H1 (cell line): ENCODE measurements around the gene PRMT2. TPM values are rescaled to one million over a fixed set of nuclear protein-coding genes. Genes with fewer than 3 reads are reported as not detected.

Experiments
- CTCF ChIA-PET: fragments of 300-600 bp; sonication (Branson Sonifier 250); formaldehyde crosslinking; loops from one replicate; lab custom pipeline; 2021; ENCODE audit not compliant: partially characterized antibody; lab: Charles Lee
- POLR2A ChIA-PET: fragments of 300-600 bp; sonication (Branson Sonifier 250); formaldehyde crosslinking; loops from one replicate; lab custom pipeline; 2021; ENCODE audit warnings: inconsistent platforms; ENCODE audit not compliant: partially characterized antibody; lab: Charles Lee
- DNase-seq, 2 experiments: peaks; one replicate each; pipeline versions ENCODE4 v3.0.0 to v3.0.0-alpha.2; 2010 to 2022; ENCODE audit warnings: low spot score in 2 of 2, low read depth in 1 of 2, mixed read lengths in 1 of 2
- FAIRE-seq: peaks from 2 replicates; lab custom pipeline; 2011; peaks lifted over from hg19 to GRCh38; lab: Jason Lieb, UNC
- H2AFZ ChIP-seq: 2 replicates; pipeline ENCODE4 v1.8.1; 2012; ENCODE audit warnings: low read length, inconsistent platforms
- H2AK5ac ChIP-seq: 2 replicates; pipeline ENCODE4 v1.6.1; 2013; ENCODE audit warnings: low read depth, low read length
- H2BK120ac ChIP-seq: replicated peaks from 2 replicates; pipeline ENCODE3; 2013; ENCODE audit warnings: low read depth, low read length, inconsistent platforms
- H2BK12ac ChIP-seq: 2 replicates; pipeline ENCODE4 v1.6.1; 2013; ENCODE audit warnings: low read depth, low read length
- H2BK15ac ChIP-seq: 2 replicates; pipeline ENCODE4 v1.6.1; 2013; ENCODE audit warnings: low read length
- H2BK20ac ChIP-seq: 2 replicates; pipeline ENCODE4 v1.6.1; 2013; ENCODE audit warnings: low read length
- H2BK5ac ChIP-seq: 2 replicates; pipeline ENCODE4 v1.6.1; 2013; ENCODE audit warnings: low read depth, low read length
- H3K14ac ChIP-seq: 2 replicates; pipeline ENCODE4 v1.6.1; 2013; ENCODE audit warnings: inconsistent platforms; ENCODE audit not compliant: insufficient read length
- H3K18ac ChIP-seq: 2 replicates; pipeline ENCODE4 v1.6.1; 2013; ENCODE audit warnings: low read length; ENCODE audit errors: extremely low read depth
- H3K23ac ChIP-seq: 2 replicates; pipeline ENCODE4 v1.6.1; 2013; ENCODE audit warnings: inconsistent platforms; ENCODE audit not compliant: insufficient read length
- H3K23me2 ChIP-seq: 2 replicates; pipeline ENCODE4 v1.6.1; 2013; ENCODE audit warnings: low read depth, low read length
- H3K27ac ChIP-seq: 2 replicates; pipeline ENCODE4 v1.6.1; 2011; ENCODE audit warnings: low read depth, low read length, inconsistent platforms
- H3K27me3 ChIP-seq, 4 experiments: replicated peaks in 1 of 4; 1 replicate in 1 of 4; 2 replicates in 3 of 4; pipeline versions ENCODE4 v1.6.1 to v1.8.1; 2011 to 2013; ENCODE audit warnings: low read length in 3 of 4, mild to moderate bottlenecking in 3 of 4, inconsistent platforms in 2 of 4, mixed read lengths in 2 of 4, moderate library complexity in 1 of 4; ENCODE audit not compliant: control insufficient read depth in 3 of 4, insufficient read depth in 3 of 4; ENCODE audit errors: extremely low read depth in 1 of 4
- H3K36me3 ChIP-seq, 4 experiments: 2 replicates each; pipeline versions ENCODE4 v1.6.1 to v1.8.1; 2011 to 2013; ENCODE audit warnings: mild to moderate bottlenecking in 4 of 4, low read length in 3 of 4, moderate library complexity in 2 of 4, control low read depth in 1 of 4, inconsistent platforms in 1 of 4; ENCODE audit not compliant: insufficient read depth in 4 of 4, control insufficient read depth in 2 of 4
- H3K4ac ChIP-seq: replicated peaks from 2 replicates; pipeline ENCODE3; 2013; ENCODE audit warnings: low read length, low read depth, mixed read lengths, inconsistent platforms; ENCODE audit not compliant: insufficient read length
- H3K4me1 ChIP-seq, 4 experiments: replicated peaks in 1 of 4; 1 replicate in 1 of 4; 2 replicates in 3 of 4; pipeline versions ENCODE4 v1.6.1 to v1.8.1; 2011 to 2013; ENCODE audit warnings: low read length in 3 of 4, inconsistent platforms in 2 of 4, mixed read lengths in 1 of 4; ENCODE audit not compliant: insufficient read depth in 4 of 4, control insufficient read depth in 3 of 4
- H3K4me2 ChIP-seq, 2 experiments: 2 replicates each; pipeline versions ENCODE4 v1.6.1 to v1.8.1; 2011 to 2013; ENCODE audit warnings: low read depth in 2 of 2, low read length in 2 of 2, control low read depth in 1 of 2, inconsistent platforms in 1 of 2, mild to moderate bottlenecking in 1 of 2; ENCODE audit not compliant: insufficient read depth in 1 of 2
- H3K4me3 ChIP-seq, 4 experiments: fragments of 200-600, 300-600 bp in 1 of 4; sonication (generic), shearing (Covaris generic), sonication (Bioruptor Twin) in 1 of 4; 2 replicates each; pipeline versions ENCODE4 v1.5.1 to v1.8.1; 2011 to 2016; ENCODE audit warnings: low read length in 4 of 4, low read depth in 3 of 4, control low read depth in 2 of 4, inconsistent platforms in 2 of 4, mild to moderate bottlenecking in 2 of 4, mixed read lengths in 1 of 4, moderate library complexity in 1 of 4; ENCODE audit not compliant: insufficient read depth in 2 of 4; ENCODE audit errors: extremely low read depth in 1 of 4
- H3K56ac ChIP-seq: replicated peaks from 2 replicates; pipeline ENCODE3; 2013; ENCODE audit warnings: low read depth, mild to moderate bottlenecking, mixed read lengths, low read length, inconsistent platforms; ENCODE audit not compliant: insufficient read length
- H3K79me1 ChIP-seq: 2 replicates; pipeline ENCODE4 v1.6.1; 2013; ENCODE audit warnings: low read depth, low read length, control low read depth
- H3K79me2 ChIP-seq, 2 experiments: 2 replicates each; pipeline versions ENCODE4 v1.6.1 to v1.8.1; 2012 to 2013; ENCODE audit warnings: low read length in 2 of 2, mild to moderate bottlenecking in 2 of 2, inconsistent platforms in 1 of 2; ENCODE audit not compliant: insufficient read depth in 2 of 2, control insufficient read depth in 1 of 2
- H3K9ac ChIP-seq, 4 experiments: replicated peaks in 1 of 4; 1 replicate in 1 of 4; 2 replicates in 3 of 4; pipeline versions ENCODE4 v1.6.1 to v1.8.1; 2011 to 2013; ENCODE audit warnings: low read depth in 3 of 4, low read length in 3 of 4, control low read depth in 2 of 4, mild to moderate bottlenecking in 2 of 4, moderate library complexity in 2 of 4, inconsistent platforms in 1 of 4; ENCODE audit errors: extremely low read depth in 1 of 4
- H3K9me3 ChIP-seq, 2 experiments: 2 replicates each; pipeline versions ENCODE4 v1.6.1 to v1.8.1; 2012 to 2013; ENCODE audit warnings: mild to moderate bottlenecking in 2 of 2, moderate library complexity in 2 of 2, control low read depth in 1 of 2, inconsistent platforms in 1 of 2, low read depth in 1 of 2, low read length in 1 of 2, mixed read lengths in 1 of 2; ENCODE audit not compliant: insufficient read depth in 2 of 2
- H4K20me1 ChIP-seq, 2 experiments: replicated peaks in 1 of 2; 2 replicates each; pipeline versions ENCODE3 to v1.8.1; 2011 to 2013; ENCODE audit warnings: inconsistent platforms in 2 of 2, low read length in 2 of 2, mild to moderate bottlenecking in 1 of 2; ENCODE audit not compliant: insufficient read depth in 2 of 2, control insufficient read depth in 1 of 2
- H4K5ac ChIP-seq: 2 replicates; pipeline ENCODE4 v1.6.1; 2013; ENCODE audit warnings: low read length, low read depth, mixed read lengths, inconsistent platforms; ENCODE audit not compliant: insufficient read length
- H4K8ac ChIP-seq: 2 replicates; pipeline ENCODE4 v1.8.0; 2013; ENCODE audit warnings: mild to moderate bottlenecking, moderate library complexity, low read length, inconsistent platforms; ENCODE audit not compliant: insufficient read depth; ENCODE audit errors: extremely low read depth
- H4K91ac ChIP-seq: replicated peaks from 2 replicates; pipeline ENCODE3; 2013; ENCODE audit warnings: low read length, mixed read lengths, inconsistent platforms; ENCODE audit not compliant: insufficient read length
- CBX5 ChIP-seq: fragments of 300-800, 300-1000 bp; sonication (generic); IDR thresholded peaks from 2 replicates; pipeline ENCODE4 v1.7.1; 2016; ENCODE audit warnings: antibody characterized with exemption, low read length, low read depth
- KDM1A ChIP-seq: fragments of 200-600, 300-600 bp; sonication (generic); IDR thresholded peaks from 2 replicates; pipeline ENCODE4 v1.7.1; 2016; ENCODE audit warnings: mild to moderate bottlenecking, low read length, borderline replicate concordance
- KDM4A ChIP-seq: IDR thresholded peaks from one replicate; pipeline ENCODE4 v1.7.1; 2012; ENCODE audit warnings: low read depth, mild to moderate bottlenecking, moderate library complexity, low read length, inconsistent platforms; ENCODE audit not compliant: severe bottlenecking
- KDM5A ChIP-seq: fragments of 200-600 bp; IDR thresholded peaks from 2 replicates; pipeline ENCODE4 v1.7.1; 2012; ENCODE audit warnings: mild to moderate bottlenecking, low read length, inconsistent platforms, mixed read lengths
- POU5F1 ChIP-seq: IDR thresholded peaks from 2 replicates; pipeline ENCODE4 v1.6.1; 2011; ENCODE audit warnings: low read depth, mild to moderate bottlenecking, low read length, moderate library complexity
- RAD21 ChIP-seq, 2 experiments: IDR thresholded peaks in 1 of 2; conservative IDR thresholded peaks in 1 of 2; 2 replicates each; pipeline ENCODE4 v1.6.1; 2011; ENCODE audit warnings: low read depth in 2 of 2, low read length in 2 of 2, improper control_type of control experiment in 1 of 2, inconsistent platforms in 1 of 2, mild to moderate bottlenecking in 1 of 2, moderate library complexity in 1 of 2
- RNF2 ChIP-seq: fragments of 200-900, 300-1000 bp; sonication (generic); IDR thresholded peaks from 2 replicates; pipeline ENCODE4 v1.7.1; 2016; ENCODE audit warnings: borderline replicate concordance, low read depth, mild to moderate bottlenecking, antibody characterized with exemption, low read length; ENCODE audit not compliant: poor library complexity, severe bottlenecking; ENCODE audit errors: missing control alignments
- SUZ12 ChIP-seq: fragments of 200-600 bp; sonication (generic); IDR thresholded peaks from 2 replicates; pipeline ENCODE4 v1.6.1; 2012; ENCODE audit warnings: mild to moderate bottlenecking, inconsistent platforms, low read length, moderate library complexity, mixed read lengths
- USF2 ChIP-seq: IDR thresholded peaks from 2 replicates; pipeline ENCODE4 v1.6.1; 2011; ENCODE audit warnings: low read length, improper control_type of control experiment
- WGBS, 2 experiments: shearing (Covaris generic) in 1 of 2; methylation state at CpG; one replicate each; pipeline versions ENCODE4 v1.1.6 to v1.1.7; 2013 to 2015; ENCODE audit warnings: low lambda C conversion rate in 2 of 2, mixed read lengths in 2 of 2, inconsistent platforms in 1 of 2, low coverage in 1 of 2, missing lambda C conversion rate in 1 of 2; ENCODE audit not compliant: insufficient replicate concordance in 2 of 2, insufficient coverage in 1 of 2, insufficient read length in 1 of 2; ENCODE audit errors: extremely low coverage in 1 of 2, missing lambda C conversion rate in 1 of 2; 5-methylcytosine and 5-hydroxymethylcytosine counted together
- polyA plus RNA-seq, 7 experiments: library from polyadenylated mRNA; depleted of rRNA in 3 of 7; stranded (reverse) in 5 of 7; unstranded in 2 of 7; fragments of >200 nt in 5 of 7; fragments of 200-250 nt in 2 of 7; gene quantifications; 1 replicate in 5 of 7; 2 replicates in 1 of 7; 4 replicates in 1 of 7; pipeline versions ENCODE4 v1.2.1 to v1.2.3, GENCODE V29; 2011 to 2013; ENCODE audit warnings: missing spikeins in 2 of 7, mixed read lengths in 2 of 7
- total RNA-seq: library from RNA; stranded (reverse); fragmentation: NEBNext Ultra II Directional; extraction: Animal tissue kit (Norgen Biotek cat#: 25700); gene quantifications from 2 replicates; pipeline ENCODE4 v1.2.1, GENCODE V29; 2021

PRMT2 gene
- total and polyA plus RNA-seq, 2 of the 8 experiments (the other 6 are each of a cell fraction or from before 2014, with no cell fraction given) = 45.8 to 59.2 TPM

- Histone ChIP-seq H3K4ac (no peak overlapping the region), H3K4me3 (no peak overlapping the region), H3K56ac (no peak overlapping the region), H3K18ac (no peak overlapping the region), H3K4me2 (no peak overlapping the region), H2BK20ac (no peak overlapping the region), H2BK5ac (no peak overlapping the region), H4K91ac (no peak overlapping the region), H4K8ac (no peak overlapping the region), H2BK15ac (no peak overlapping the region), H2BK12ac (no peak overlapping the region), H3K36me3 (no peaks in the 10 kb centered on the region), H2AFZ (no peak overlapping the region), H3K79me1 (no peaks in the 10 kb centered on the region), H3K9ac (peak overlapping the region in 1 of 4 experiments; percentile 2; a peak in 1 of 7 replicates), H3K27me3 (no peaks in the 10 kb centered on the region), H3K23ac (no peak overlapping the region), H4K5ac (no peak overlapping the region), H3K79me2 (no peaks in the 10 kb centered on the region), H2BK120ac (no peak overlapping the region), H2AK5ac (no peak overlapping the region), H3K27ac (no peak overlapping the region), H4K20me1 (no peaks in the 10 kb centered on the region), H3K9me3 (peaks cover 6 to 8% of the 10 kb centered on the region in 2 experiments; a peak in 2 of 4 replicates), H3K14ac (no peak overlapping the region), H3K4me1 (peaks cover 3 to 10% (median 4%) of the 10 kb centered on the region in 4 experiments; a peak in 4 of 7 replicates), H3K23me2 (no peaks in the 10 kb centered on the region)
- CTCF ChIA-PET = interaction anchor here (0.9 kb wide), 1 partner anchor 9 kb away, joined by 4 read pairs; no protein-coding TSS in a partner anchor
- POLR2A ChIA-PET = interaction anchor here (1.3 kb wide), 1 partner anchor 26 kb away, joined by 3 read pairs; no protein-coding TSS in a partner anchor
- FAIRE-seq (no peak), DNase-seq (no peak)
- WGBS, 2 experiments = 90% methylated on average over 3 of the region's 3 CpGs; no CpG with 5 or more reads in 1 of the 2 experiments
- no peak for TF ChIP-seq CBX5
- TF ChIP-seq RNF2 = no peak
- TF ChIP-seq RAD21 (IDR thresholded peaks at IDR 0.05 in 1 of 2, conservative IDR thresholded peaks at IDR 0.05 in 1 of 2; ENCODE audit: low read depth in 2 of 2, low read length in 2 of 2) = no peak
- TF ChIP-seq KDM4A = no peak
- no peak for TF ChIP-seq KDM5A
- TF ChIP-seq SUZ12 = no peak
- TF ChIP-seq KDM1A = no peak
- TF ChIP-seq POU5F1 = no peak
- TF ChIP-seq USF2 = no peak
These were observed 26.8 kb upstream of the PRMT2 start for GRCh38 chr21:46608672-46609111.
